Trophoblast cell (in vitro differentiated cells and primary cell): ENCODE measurements around the gene NAGS.

Source experiments
- DNase-seq, 2 donors: peaks; one replicate each; pipeline ENCODE4 v3.0.0-alpha.2; 2016
- H2AFZ ChIP-seq: 2 replicates; pipeline ENCODE4 v1.6.1; 2013; ENCODE audit warnings: low read length, moderate library complexity, mild to moderate bottlenecking; ENCODE audit not compliant: insufficient read depth, poor library complexity
- H2AK5ac ChIP-seq: 2 replicates; pipeline ENCODE4 v1.6.1; 2013; ENCODE audit warnings: mild to moderate bottlenecking, low read length
- H2BK120ac ChIP-seq: 2 replicates; pipeline ENCODE4 v1.6.1; 2013; ENCODE audit warnings: low read length, mild to moderate bottlenecking, moderate library complexity; ENCODE audit not compliant: insufficient read depth, poor library complexity
- H2BK12ac ChIP-seq: 2 replicates; pipeline ENCODE4 v1.6.1; 2013; ENCODE audit warnings: mild to moderate bottlenecking, low read length, moderate library complexity
- H2BK5ac ChIP-seq: 2 replicates; pipeline ENCODE4 v1.6.1; 2013; ENCODE audit warnings: low read length, low read depth, moderate library complexity, mild to moderate bottlenecking; ENCODE audit not compliant: poor library complexity
- H3K14ac ChIP-seq: 2 replicates; pipeline ENCODE4 v1.6.1; 2013; ENCODE audit warnings: mild to moderate bottlenecking, low read length
- H3K18ac ChIP-seq: 2 replicates; pipeline ENCODE4 v1.6.1; 2013; ENCODE audit warnings: mild to moderate bottlenecking, low read length
- H3K23ac ChIP-seq: 2 replicates; pipeline ENCODE4 v1.6.1; 2013; ENCODE audit warnings: low read length
- H3K27ac ChIP-seq: 2 replicates; pipeline ENCODE4 v1.5.1; 2013; ENCODE audit warnings: low read depth, mild to moderate bottlenecking, inconsistent platforms, low read length, moderate library complexity
- H3K27me3 ChIP-seq: 2 replicates; pipeline ENCODE4 v1.6.1; 2013; ENCODE audit warnings: inconsistent platforms, mild to moderate bottlenecking, low read length, moderate library complexity; ENCODE audit not compliant: insufficient read depth
- H3K36me3 ChIP-seq, 2 experiments: 1 replicate in 1 of 2; 2 replicates in 1 of 2; pipeline ENCODE4 v1.6.1; 2013; ENCODE audit warnings: low read length in 2 of 2, mild to moderate bottlenecking in 2 of 2, moderate library complexity in 1 of 2; ENCODE audit not compliant: insufficient read depth in 2 of 2, control insufficient read depth in 1 of 2
- H3K4ac ChIP-seq: 2 replicates; pipeline ENCODE4 v1.6.1; 2013; ENCODE audit warnings: low read depth, mild to moderate bottlenecking, low read length, moderate library complexity
- H3K4me1 ChIP-seq, 2 experiments: 1 replicate in 1 of 2; 2 replicates in 1 of 2; pipeline ENCODE4 v1.6.1; 2013; ENCODE audit warnings: low read length in 2 of 2, mild to moderate bottlenecking in 2 of 2, moderate library complexity in 1 of 2; ENCODE audit not compliant: insufficient read depth in 2 of 2, control insufficient read depth in 1 of 2
- H3K4me2 ChIP-seq: 2 replicates; pipeline ENCODE4 v1.6.1; 2013; ENCODE audit warnings: inconsistent platforms, mild to moderate bottlenecking, low read length, moderate library complexity
- H3K4me3 ChIP-seq: 2 replicates; pipeline ENCODE4 v1.5.1; 2013; ENCODE audit warnings: mild to moderate bottlenecking, low read depth, low read length, inconsistent platforms
- H3K79me1 ChIP-seq: one replicate; pipeline ENCODE4 v1.6.1; 2013; ENCODE audit warnings: low read length
- H3K79me2 ChIP-seq: 2 replicates; pipeline ENCODE4 v1.6.1; 2013; ENCODE audit warnings: low read length, mild to moderate bottlenecking; ENCODE audit not compliant: control insufficient read depth, insufficient read depth, poor library complexity
- H3K9ac ChIP-seq: 2 replicates; pipeline ENCODE4 v1.6.1; 2013; ENCODE audit warnings: mild to moderate bottlenecking, low read length
- H3K9me3 ChIP-seq: 2 replicates; pipeline ENCODE4 v1.6.1; 2013; ENCODE audit warnings: low read depth, mild to moderate bottlenecking, control low read depth, inconsistent platforms, low read length; ENCODE audit not compliant: insufficient read depth
- H4K12ac ChIP-seq: 2 replicates; pipeline ENCODE4 v1.6.1; 2013; ENCODE audit warnings: low read depth, mild to moderate bottlenecking, low read length, moderate library complexity
- H4K8ac ChIP-seq: 2 replicates; pipeline ENCODE4 v1.6.1; 2013; ENCODE audit warnings: low read depth, mild to moderate bottlenecking, low read length, moderate library complexity
- H4K91ac ChIP-seq: one replicate; pipeline ENCODE4 v1.6.1; 2013; ENCODE audit warnings: low read depth, mild to moderate bottlenecking, low read length, moderate library complexity
- WGBS: extraction: QIAGEN DNeasy Blood & Tissue Kit; methylation state at CpG from one replicate; pipeline ENCODE4 v1.1.7; 2013; ENCODE audit warnings: missing lambda C conversion rate; ENCODE audit not compliant: insufficient read length, insufficient coverage; ENCODE audit errors: extremely low coverage; 5-methylcytosine and 5-hydroxymethylcytosine counted together

Gene NAGS

GRCh38 chr17:43998552-43998951 is 5.9 kb upstream of the NAGS start:
- no peak overlapping the region for H3K9ac ChIP-seq

GRCh38 chr17:43999024-43999423 is 5.4 kb upstream of the NAGS start:
- no peak overlapping the region for H2BK12ac ChIP-seq
- H3K18ac ChIP-seq: no peak overlapping the region
- H3K79me2 ChIP-seq: no peaks in the 10 kb centered on the region
- no peak overlapping the region for H4K12ac ChIP-seq
- H2AFZ ChIP-seq: no peak overlapping the region
- no peak overlapping the region for H4K91ac ChIP-seq
- H4K8ac ChIP-seq: no peak overlapping the region
- H3K4ac ChIP-seq: no peak overlapping the region
- H2BK120ac ChIP-seq: no peak overlapping the region
- no peak overlapping the region for H2BK5ac ChIP-seq
- no peak overlapping the region for H3K4me2 ChIP-seq
- H3K27ac ChIP-seq: no peak overlapping the region
- H2AK5ac ChIP-seq: no peak overlapping the region
- H3K27me3 ChIP-seq: no peaks in the 10 kb centered on the region
- no CpG with 5 or more reads among the region's 4 CpGs for WGBS
- no peak overlapping the region for H3K9ac ChIP-seq
- H3K79me1 ChIP-seq: no peaks in the 10 kb centered on the region
- no peaks in the 10 kb centered on the region for H3K9me3 ChIP-seq
- no peak for DNase-seq
- H3K4me3 ChIP-seq: no peak overlapping the region
- peaks cover 2% of the 10 kb centered on the region in 2 experiments for H3K4me1 ChIP-seq
- H3K23ac ChIP-seq: no peak overlapping the region
- no peak overlapping the region for H3K14ac ChIP-seq
- no peaks in the 10 kb centered on the region for H3K36me3 ChIP-seq

More at GRCh38 chr17:43998552-43998951, 5.9 kb upstream of the NAGS start:
- H4K8ac ChIP-seq: no peak overlapping the region
- no peak overlapping the region for H3K14ac ChIP-seq
- no peak overlapping the region for H4K91ac ChIP-seq
- no peaks in the 10 kb centered on the region for H3K36me3 ChIP-seq
- H3K4me1 ChIP-seq: peaks cover 2% of the 10 kb centered on the region in 2 experiments
- no CpG with 5 or more reads among the region's 3 CpGs for WGBS
- no peaks in the 10 kb centered on the region for H3K79me1 ChIP-seq
- no peak overlapping the region for H3K18ac ChIP-seq
- no peaks in the 10 kb centered on the region for H3K9me3 ChIP-seq
- H3K4ac ChIP-seq: no peak overlapping the region
- no peak overlapping the region for H4K12ac ChIP-seq
- no peak overlapping the region for H2BK12ac ChIP-seq
- no peak for DNase-seq
- no peak overlapping the region for H3K27ac ChIP-seq
- H3K4me3 ChIP-seq: no peak overlapping the region
- no peak overlapping the region for H3K23ac ChIP-seq
- no peak overlapping the region for H2BK5ac ChIP-seq
- no peak overlapping the region for H2BK120ac ChIP-seq
- H3K79me2 ChIP-seq: no peaks in the 10 kb centered on the region
- H3K27me3 ChIP-seq: no peaks in the 10 kb centered on the region
- H2AFZ ChIP-seq: no peak overlapping the region
- H2AK5ac ChIP-seq: no peak overlapping the region
- no peak overlapping the region for H3K4me2 ChIP-seq

- Histone ChIP-seq H2BK120ac (no peak overlapping the region), H3K27ac (no peak overlapping the region), H3K4me3 (no peak overlapping the region), H3K14ac (no peak overlapping the region), H3K23ac (no peak overlapping the region), H3K79me2 (no peaks in the 10 kb centered on the region), H3K4me1 (peaks cover 5 to 8% of the 10 kb centered on the region in 2 experiments), H3K79me1 (no peaks in the 10 kb centered on the region), H3K4ac (no peak overlapping the region), H4K91ac (no peak overlapping the region), H2AFZ (no peak overlapping the region), H2AK5ac (no peak overlapping the region), H2BK5ac (no peak overlapping the region), H4K12ac (no peak overlapping the region), H3K9ac (no peak overlapping the region), H2BK12ac (no peak overlapping the region), H3K27me3 (peaks cover 13% of the 10 kb centered on the region), H3K36me3 (no peaks in the 10 kb centered on the region), H3K4me2 (no peak overlapping the region), H3K9me3 (peaks cover 5% of the 10 kb centered on the region), H4K8ac (no peak overlapping the region), H3K18ac (no peak overlapping the region)
- WGBS: no CpG with 5 or more reads among the region's 12 CpGs
- DNase-seq: no peak
Measured at GRCh38 chr17:44000141-44000860, 4.1 kb upstream of the NAGS start.

GRCh38 chr17:44000871-44001460 is 3.5 kb upstream of the NAGS start:
- peaks cover 7% of the 10 kb centered on the region for H3K9me3 ChIP-seq
- H3K4me2 ChIP-seq: no peak overlapping the region
- H3K36me3 ChIP-seq: no peaks in the 10 kb centered on the region
- H3K4me3 ChIP-seq: no peak overlapping the region
- no peak overlapping the region for H4K91ac ChIP-seq
- H3K14ac ChIP-seq: no peak overlapping the region
- no peak overlapping the region for H3K23ac ChIP-seq
- H4K8ac ChIP-seq: no peak overlapping the region
- no peaks in the 10 kb centered on the region for H3K79me2 ChIP-seq
- peaks cover 12 to 14% of the 10 kb centered on the region in 2 experiments for H3K4me1 ChIP-seq
- H3K27me3 ChIP-seq: peaks cover 19% of the 10 kb centered on the region
- no peak overlapping the region for H2BK12ac ChIP-seq
- DNase-seq: no peak
- no peak overlapping the region for H2BK120ac ChIP-seq
- H2AK5ac ChIP-seq: no peak overlapping the region
- H4K12ac ChIP-seq: no peak overlapping the region
- H3K9ac ChIP-seq: no peak overlapping the region
- no peak overlapping the region for H3K4ac ChIP-seq
- H3K27ac ChIP-seq: no peak overlapping the region
- H3K18ac ChIP-seq: no peak overlapping the region
- H3K79me1 ChIP-seq: no peaks in the 10 kb centered on the region
- no peak overlapping the region for H2AFZ ChIP-seq
- WGBS: no CpG with 5 or more reads among the region's 6 CpGs
- no peak overlapping the region for H2BK5ac ChIP-seq
